ENCODE measurements around the gene PTCH2. TPM values are rescaled to one million over a fixed set of nuclear protein-coding genes. Genes with fewer than 3 reads are reported as not detected.

PTCH2 gene
- total and polyA plus RNA-seq, 2 of the 13 experiments (the other 11 are each of a cell fraction or from before 2014, with no cell fraction given), result 0.60 to 1.5 TPM

DNA sequence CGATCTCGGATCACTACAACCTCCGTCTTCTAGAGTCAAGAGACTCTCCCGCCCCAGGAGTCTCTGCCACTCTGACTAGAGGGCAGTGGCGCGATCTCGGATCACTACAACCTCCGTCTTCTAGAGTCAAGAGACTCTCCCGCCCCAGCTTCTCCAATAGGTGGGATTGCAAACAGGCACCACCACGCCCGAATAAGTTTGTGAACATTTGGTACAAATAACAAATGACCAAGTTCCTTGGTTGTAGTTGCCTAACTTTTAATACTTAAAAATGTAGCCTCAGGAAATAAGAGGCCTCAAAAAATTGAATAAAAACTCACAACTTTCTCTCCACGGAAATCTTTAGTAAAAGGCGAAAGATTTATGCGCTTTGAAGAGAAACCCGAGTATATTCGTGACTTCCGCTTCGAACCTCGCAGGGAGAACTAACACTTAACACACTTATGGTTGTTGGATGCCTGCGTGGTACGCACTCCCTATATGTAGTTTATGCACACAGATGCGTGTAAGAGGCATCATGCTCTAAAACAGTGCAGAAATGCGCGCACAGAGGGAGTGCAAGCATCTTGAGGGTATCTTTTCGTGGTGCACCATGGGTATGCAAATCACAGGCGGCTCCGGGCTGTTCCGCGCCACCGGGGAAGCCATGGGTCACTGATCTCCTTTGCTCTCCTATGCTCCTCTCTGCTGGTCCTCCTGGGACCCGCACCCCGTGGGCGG is 23.3 kb downstream of the PTCH2 start (continued):
- TF ChIP-seq GPN1 (CRISPR knock-in tag; IDR thresholded peaks at IDR 0.05; ENCODE audit: borderline replicate concordance) (no peak), ZNF124 (CRISPR knock-in tag; IDR thresholded peaks at IDR 0.05) (peak; percentile 84; the same call in 1 of the 2 replicates), AHR (CRISPR knock-in tag; IDR thresholded peaks at IDR 0.05) (peak; percentile 33; the same call in 1 of the 2 replicates), TCF7 (IDR thresholded peaks at IDR 0.05; ENCODE audit: low read depth) (no peak), ZSCAN12 (CRISPR knock-in tag; IDR thresholded peaks at IDR 0.05) (no peak), ZNF343 (CRISPR knock-in tag; IDR thresholded peaks at IDR 0.05) (peak; percentile 91; the same call in 1 of the 2 replicates), ZNF282 (IDR thresholded peaks at IDR 0.05; ENCODE audit: partially characterized antibody) (no peak), PHF20 (CRISPR knock-in tag; IDR thresholded peaks at IDR 0.05) (peak; percentile 66; the same call in 1 of the 2 replicates), GABPB1 (CRISPR knock-in tag; IDR thresholded peaks at IDR 0.05) (peak; percentile 61), PHB2 (IDR thresholded peaks at IDR 0.05; ENCODE audit: partially characterized antibody) (no peak), ZNF263 (CRISPR knock-in tag; IDR thresholded peaks at IDR 0.05) (no peak)
- TF ChIP-seq, protein P1, sequence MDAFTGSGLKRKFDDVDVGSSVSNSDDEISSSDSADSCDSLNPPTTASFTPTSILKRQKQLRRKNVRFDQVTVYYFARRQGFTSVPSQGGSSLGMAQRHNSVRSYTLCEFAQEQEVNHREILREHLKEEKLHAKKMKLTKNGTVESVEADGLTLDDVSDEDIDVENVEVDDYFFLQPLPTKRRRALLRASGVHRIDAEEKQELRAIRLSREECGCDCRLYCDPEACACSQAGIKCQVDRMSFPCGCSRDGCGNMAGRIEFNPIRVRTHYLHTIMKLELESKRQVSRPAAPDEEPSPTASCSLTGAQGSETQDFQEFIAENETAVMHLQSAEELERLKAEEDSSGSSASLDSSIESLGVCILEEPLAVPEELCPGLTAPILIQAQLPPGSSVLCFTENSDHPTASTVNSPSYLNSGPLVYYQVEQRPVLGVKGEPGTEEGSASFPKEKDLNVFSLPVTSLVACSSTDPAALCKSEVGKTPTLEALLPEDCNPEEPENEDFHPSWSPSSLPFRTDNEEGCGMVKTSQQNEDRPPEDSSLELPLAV (CRISPR knock-in tag; conservative IDR thresholded peaks at IDR 0.05; ENCODE audit: low read depth), result 0 out of 2 replicates have a peak, but pooled peaks have one; percentile 44
- TF ChIP-seq, protein P2, sequence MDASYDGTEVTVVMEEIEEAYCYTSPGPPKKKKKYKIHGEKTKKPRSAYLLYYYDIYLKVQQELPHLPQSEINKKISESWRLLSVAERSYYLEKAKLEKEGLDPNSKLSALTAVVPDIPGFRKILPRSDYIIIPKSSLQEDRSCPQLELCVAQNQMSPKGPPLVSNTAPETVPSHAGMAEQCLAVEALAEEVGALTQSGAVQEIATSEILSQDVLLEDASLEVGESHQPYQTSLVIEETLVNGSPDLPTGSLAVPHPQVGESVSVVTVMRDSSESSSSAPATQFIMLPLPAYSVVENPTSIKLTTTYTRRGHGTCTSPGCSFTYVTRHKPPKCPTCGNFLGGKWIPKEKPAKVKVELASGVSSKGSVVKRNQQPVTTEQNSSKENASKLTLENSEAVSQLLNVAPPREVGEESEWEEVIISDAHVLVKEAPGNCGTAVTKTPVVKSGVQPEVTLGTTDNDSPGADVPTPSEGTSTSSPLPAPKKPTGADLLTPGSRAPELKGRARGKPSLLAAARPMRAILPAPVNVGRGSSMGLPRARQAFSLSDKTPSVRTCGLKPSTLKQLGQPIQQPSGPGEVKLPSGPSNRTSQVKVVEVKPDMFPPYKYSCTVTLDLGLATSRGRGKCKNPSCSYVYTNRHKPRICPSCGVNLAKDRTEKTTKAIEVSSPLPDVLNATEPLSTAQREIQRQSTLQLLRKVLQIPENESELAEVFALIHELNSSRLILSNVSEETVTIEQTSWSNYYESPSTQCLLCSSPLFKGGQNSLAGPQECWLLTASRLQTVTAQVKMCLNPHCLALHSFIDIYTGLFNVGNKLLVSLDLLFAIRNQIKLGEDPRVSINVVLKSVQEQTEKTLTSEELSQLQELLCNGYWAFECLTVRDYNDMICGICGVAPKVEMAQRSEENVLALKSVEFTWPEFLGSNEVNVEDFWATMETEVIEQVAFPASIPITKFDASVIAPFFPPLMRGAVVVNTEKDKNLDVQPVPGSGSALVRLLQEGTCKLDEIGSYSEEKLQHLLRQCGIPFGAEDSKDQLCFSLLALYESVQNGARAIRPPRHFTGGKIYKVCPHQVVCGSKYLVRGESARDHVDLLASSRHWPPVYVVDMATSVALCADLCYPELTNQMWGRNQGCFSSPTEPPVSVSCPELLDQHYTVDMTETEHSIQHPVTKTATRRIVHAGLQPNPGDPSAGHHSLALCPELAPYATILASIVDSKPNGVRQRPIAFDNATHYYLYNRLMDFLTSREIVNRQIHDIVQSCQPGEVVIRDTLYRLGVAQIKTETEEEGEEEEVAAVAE (CRISPR knock-in tag; IDR thresholded peaks at IDR 0.05; ENCODE audit: borderline replicate concordance), result peak; percentile 80; the same call in 1 of the 2 replicates
- TF ChIP-seq, protein P3, sequence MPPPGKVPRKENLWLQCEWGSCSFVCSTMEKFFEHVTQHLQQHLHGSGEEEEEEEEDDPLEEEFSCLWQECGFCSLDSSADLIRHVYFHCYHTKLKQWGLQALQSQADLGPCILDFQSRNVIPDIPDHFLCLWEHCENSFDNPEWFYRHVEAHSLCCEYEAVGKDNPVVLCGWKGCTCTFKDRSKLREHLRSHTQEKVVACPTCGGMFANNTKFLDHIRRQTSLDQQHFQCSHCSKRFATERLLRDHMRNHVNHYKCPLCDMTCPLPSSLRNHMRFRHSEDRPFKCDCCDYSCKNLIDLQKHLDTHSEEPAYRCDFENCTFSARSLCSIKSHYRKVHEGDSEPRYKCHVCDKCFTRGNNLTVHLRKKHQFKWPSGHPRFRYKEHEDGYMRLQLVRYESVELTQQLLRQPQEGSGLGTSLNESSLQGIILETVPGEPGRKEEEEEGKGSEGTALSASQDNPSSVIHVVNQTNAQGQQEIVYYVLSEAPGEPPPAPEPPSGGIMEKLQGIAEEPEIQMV (CRISPR knock-in tag; IDR thresholded peaks at IDR 0.05; ENCODE audit: low read depth), result 0 out of 2 replicates have a peak, but pooled peaks have one; percentile 17
- TF ChIP-seq, protein P4, sequence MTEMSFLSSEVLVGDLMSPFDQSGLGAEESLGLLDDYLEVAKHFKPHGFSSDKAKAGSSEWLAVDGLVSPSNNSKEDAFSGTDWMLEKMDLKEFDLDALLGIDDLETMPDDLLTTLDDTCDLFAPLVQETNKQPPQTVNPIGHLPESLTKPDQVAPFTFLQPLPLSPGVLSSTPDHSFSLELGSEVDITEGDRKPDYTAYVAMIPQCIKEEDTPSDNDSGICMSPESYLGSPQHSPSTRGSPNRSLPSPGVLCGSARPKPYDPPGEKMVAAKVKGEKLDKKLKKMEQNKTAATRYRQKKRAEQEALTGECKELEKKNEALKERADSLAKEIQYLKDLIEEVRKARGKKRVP (CRISPR knock-in tag; IDR thresholded peaks at IDR 0.05), result peak; percentile 68 to 76; a peak in 2 of 4 replicates
- TF ChIP-seq, protein P5, sequence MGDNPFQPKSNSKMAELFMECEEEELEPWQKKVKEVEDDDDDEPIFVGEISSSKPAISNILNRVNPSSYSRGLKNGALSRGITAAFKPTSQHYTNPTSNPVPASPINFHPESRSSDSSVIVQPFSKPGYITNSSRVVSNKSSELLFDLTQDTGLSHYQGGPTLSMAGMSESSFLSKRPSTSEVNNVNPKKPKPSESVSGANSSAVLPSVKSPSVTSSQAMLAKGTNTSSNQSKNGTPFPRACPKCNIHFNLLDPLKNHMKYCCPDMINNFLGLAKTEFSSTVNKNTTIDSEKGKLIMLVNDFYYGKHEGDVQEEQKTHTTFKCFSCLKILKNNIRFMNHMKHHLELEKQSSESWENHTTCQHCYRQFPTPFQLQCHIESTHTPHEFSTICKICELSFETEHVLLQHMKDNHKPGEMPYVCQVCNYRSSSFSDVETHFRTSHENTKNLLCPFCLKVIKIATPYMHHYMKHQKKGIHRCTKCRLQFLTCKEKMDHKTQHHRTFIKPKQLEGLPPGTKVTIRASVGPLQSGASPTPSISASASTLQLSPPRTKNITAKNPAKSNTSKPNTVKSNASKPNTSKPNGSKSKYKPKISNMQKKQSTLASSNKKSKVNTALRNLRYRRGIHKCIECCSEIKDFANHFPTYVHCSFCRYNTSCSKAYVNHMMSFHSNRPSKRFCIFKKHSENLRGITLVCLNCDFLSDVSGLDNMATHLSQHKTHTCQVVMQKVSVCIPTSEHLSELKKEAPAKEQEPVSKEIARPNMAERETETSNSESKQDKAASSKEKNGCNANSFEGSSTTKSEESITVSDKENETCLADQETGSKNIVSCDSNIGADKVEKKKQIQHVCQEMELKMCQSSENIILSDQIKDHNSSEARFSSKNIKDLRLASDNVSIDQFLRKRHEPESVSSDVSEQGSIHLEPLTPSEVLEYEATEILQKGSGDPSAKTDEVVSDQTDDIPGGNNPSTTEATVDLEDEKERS (CRISPR knock-in tag; IDR thresholded peaks at IDR 0.05), result peak; percentile 72; the same call in 1 of the 2 replicates

Data from HepG2 (cell line).